HG03571 (cell line): ENCODE results near the gene SLC41A1.
A peak's percentile ranks its signal among the peaks of the same experiment; 100 is the strongest.
"Not testable (repeated sequence)": the region's sequence is repeated elsewhere in the genome, so short reads cannot be mapped to it uniquely, and the experiment has no call there.

Source experiments
- ATAC-seq: cut with Tn5 transposase; IDR thresholded peaks from one replicate; pipeline ENCODE4 v1.9.1; 2021; ENCODE audit not compliant: unreplicated experiment

The SLC41A1 gene

GRCh38 chr1:205812878-205813754 is at the start of gene SLC41A1:
SLC41A1 (minus strand) TSS chr1:205813198; CDS start chr1:205810441, 2,757 bp downstream.
- peak; percentile 88 for ATAC-seq

GRCh38 chr1:205861540-205861939 is 48.5 kb upstream of the SLC41A1 start:
- no peak for ATAC-seq

- no peak for ATAC-seq
These were observed 45.4 kb upstream of the SLC41A1 start for GRCh38 chr1:205858141-205858961.

GRCh38 chr1:205857501-205857900 is 44.5 kb upstream of the SLC41A1 start:
- ATAC-seq = not testable (repeated sequence)

- no peak for ATAC-seq
These were observed 43.4 kb upstream of the SLC41A1 start for GRCh38 chr1:205856433-205856832.

GRCh38 chr1:205852969-205853368 is 40.0 kb upstream of the SLC41A1 start:
- no peak for ATAC-seq

- no peak for ATAC-seq
These were observed 39.0 kb upstream of the SLC41A1 start for GRCh38 chr1:205851993-205852392.

GRCh38 chr1:205849619-205850355 is 36.8 kb upstream of the SLC41A1 start, which contains the start of gene PM20D1:
PM20D1 (minus strand) TSS chr1:205850132; CDS start chr1:205850072, 60 bp downstream.
- ATAC-seq = peak; percentile 97

GRCh38 chr1:205843036-205843859 is 30.2 kb upstream of the SLC41A1 start:
- no peak for ATAC-seq

- ATAC-seq = no peak
These were observed 29.2 kb upstream of the SLC41A1 start for GRCh38 chr1:205842229-205842628.

- no peak for ATAC-seq
These were observed 27.3 kb upstream of the SLC41A1 start for GRCh38 chr1:205840146-205840923.

- ATAC-seq = no peak
These were observed 24.5 kb upstream of the SLC41A1 start for GRCh38 chr1:205837382-205837970.

- no peak for ATAC-seq
These were observed 21.8 kb upstream of the SLC41A1 start for GRCh38 chr1:205834751-205835150.

- no peak for ATAC-seq
These were observed 19.3 kb upstream of the SLC41A1 start for GRCh38 chr1:205832326-205832751.

GRCh38 chr1:205827623-205828022 is 14.6 kb upstream of the SLC41A1 start:
- ATAC-seq = no peak

GRCh38 chr1:205826995-205827394 is 14.0 kb upstream of the SLC41A1 start:
- no peak for ATAC-seq

GRCh38 chr1:205826016-205826806 is 13.2 kb upstream of the SLC41A1 start:
- no peak for ATAC-seq

- no peak for ATAC-seq
These were observed 11.2 kb upstream of the SLC41A1 start for GRCh38 chr1:205824180-205824579.
